LNCAP (cell line): ENCODE data around the gene SETD6.

Experiments
- CTCF ChIP-seq: fragments of 450-650 bp; IDR thresholded peaks from 2 replicates; pipeline ENCODE4 v1.5.1; 2017; ENCODE audit warnings: mild to moderate bottlenecking

The SETD6 gene

DNA sequence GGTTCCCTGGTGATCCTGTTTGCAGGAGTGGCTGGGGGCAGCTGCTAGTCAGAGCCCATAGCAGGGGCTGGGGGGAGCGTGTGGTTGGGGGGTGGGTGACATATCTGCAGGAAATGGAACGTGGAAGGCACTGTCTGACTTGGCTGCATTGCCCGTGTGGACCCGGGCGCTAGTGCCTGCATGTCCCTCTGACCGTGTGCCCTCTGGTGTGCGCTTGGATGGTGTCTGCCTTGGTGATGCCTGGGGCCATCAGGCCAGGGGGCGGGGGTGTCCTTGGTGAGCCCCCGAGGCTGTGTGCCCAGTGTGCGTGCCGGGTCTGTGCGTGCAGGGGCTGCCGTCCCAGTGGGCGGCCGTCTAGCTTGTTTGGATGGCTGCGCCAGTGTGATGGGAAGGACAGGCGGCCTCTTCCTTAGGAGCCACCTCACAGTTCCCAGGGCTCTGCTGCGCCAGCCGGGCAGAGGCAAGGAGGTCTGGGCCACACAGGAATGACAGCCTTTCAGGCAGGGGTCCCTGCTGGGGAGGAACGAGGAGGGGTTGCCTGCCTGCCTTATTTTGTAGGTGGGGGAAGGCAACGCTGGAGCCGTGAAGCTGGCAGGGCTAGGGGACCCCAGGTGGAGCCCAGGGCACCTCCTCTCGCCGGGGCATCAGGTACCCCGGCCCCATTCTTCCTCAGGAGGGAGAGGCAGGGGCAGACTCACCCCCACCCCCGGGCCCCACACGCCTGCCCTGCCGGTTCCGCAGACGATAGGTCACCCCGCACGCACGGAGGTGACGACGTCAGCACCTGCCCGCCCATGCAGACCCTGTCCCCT lies 14.7 kb upstream of the SETD6 start:
- TF ChIP-seq CTCF: no peak

DNA sequence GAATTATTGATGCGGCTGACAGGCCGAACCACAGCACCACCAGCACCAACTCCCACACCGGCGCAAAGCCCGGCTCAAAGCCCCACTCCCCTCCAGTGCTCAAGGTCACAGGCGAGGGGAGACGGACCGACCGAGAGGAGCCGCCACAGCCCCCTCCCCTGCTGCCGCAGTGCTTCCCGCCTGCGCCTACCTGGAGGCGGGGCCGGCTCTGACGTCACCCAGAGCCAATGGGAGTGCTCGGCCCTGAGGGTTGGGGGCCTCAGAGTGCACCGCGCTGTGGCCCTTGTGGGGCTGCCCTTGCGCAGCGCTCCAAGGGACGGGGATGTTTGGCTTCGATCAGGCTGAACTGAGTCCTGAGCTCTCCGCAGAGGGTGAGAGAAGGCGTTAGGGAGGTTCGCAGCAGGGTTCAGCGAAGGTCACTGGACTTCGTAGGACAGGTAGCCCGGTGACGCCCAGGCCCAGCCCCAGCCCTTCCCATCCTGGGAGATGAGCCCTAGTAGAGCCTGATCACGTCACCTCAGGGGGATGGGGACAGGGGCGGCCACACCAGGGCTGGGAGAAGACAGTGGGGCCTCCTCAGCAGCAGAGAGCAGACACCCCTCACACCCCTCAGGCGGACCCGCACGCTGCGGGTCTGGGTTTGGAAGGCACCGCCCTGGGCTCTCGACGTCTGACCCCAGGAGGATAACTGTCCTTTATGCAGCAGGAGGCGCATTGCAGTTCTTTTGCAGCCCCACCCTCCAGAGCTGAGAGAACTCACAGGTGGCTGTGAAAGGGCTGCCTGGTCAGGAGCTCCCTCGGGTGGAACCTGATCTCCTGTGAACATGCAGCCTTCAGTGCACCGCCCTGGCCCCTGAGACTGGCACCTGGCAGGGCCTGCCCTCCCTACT lies 13.8 kb upstream of the SETD6 start:
- no peak for TF ChIP-seq CTCF

- TF ChIP-seq CTCF: no peak
Observed at GRCh38 chr16:58502217-58502921, 12.9 kb upstream of the SETD6 start.

- no peak for TF ChIP-seq CTCF
Observed at GRCh38 chr16:58503166-58503862, 12.0 kb upstream of the SETD6 start.

DNA sequence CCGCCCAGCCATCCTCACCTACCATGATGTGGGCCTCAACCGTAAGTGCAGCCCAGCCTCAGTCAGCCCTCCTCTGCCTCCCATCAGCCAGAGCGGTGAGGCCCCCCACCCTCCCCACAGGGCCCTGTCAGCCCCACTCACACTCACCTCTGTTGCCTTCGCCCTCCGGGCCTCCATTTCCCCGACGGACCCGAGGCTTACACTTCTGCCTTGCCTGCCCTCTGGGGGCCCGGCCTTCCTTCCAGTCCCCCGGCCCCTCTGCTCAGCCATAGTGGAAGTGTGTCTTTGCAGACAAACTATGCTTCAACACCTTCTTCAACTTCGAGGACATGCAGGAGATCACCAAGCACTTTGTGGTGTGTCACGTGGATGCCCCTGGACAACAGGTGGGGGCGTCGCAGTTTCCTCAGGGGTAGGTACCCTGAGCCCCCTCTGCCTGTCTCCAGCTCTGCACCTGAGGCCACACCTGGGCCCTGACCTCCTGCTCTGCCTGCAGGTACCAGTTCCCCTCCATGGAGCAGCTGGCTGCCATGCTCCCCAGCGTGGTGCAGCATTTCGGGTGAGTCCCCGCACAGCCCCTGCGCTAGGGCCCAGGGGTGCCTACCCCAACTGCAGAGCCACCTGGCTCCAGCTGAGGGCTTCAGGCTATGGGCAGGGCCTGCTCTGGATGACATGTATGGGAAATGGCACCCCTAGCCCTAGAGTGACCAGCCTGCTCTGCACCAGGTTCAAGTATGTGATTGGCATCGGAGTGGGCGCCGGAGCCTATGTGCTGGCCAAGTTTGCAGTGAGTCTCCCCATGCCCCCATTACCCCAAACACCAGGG lies 11.2 kb upstream of the SETD6 start:
- TF ChIP-seq CTCF: no peak

GRCh38 chr16:58506241-58507194 lies 8.8 kb upstream of the SETD6 start:
- TF ChIP-seq CTCF: no peak
